ENCODE measurements around the gene PARD3. TPM values are rescaled to one million over a fixed set of nuclear protein-coding genes. Genes with fewer than 3 reads are reported as not detected.
"Not testable (repeated sequence)": the region's sequence is repeated elsewhere in the genome, so short reads cannot be mapped to it uniquely, and the experiment has no call there.

The PARD3 gene
- total RNA-seq, 1 experiment from 2014 or later, result 51.7 TPM

GRCh38 chr10:34397324-34397723, 417.8 kb downstream of the PARD3 start:
- DNase-seq (ENCODE audit: low read depth), result peak; percentile 79

- DNase-seq (ENCODE audit: low read depth), result no peak
Measured at GRCh38 chr10:34396663-34397062, 418.4 kb downstream of the PARD3 start.

- DNase-seq (ENCODE audit: low read depth), result peak; percentile 52
Measured at GRCh38 chr10:34392641-34393170, 422.4 kb downstream of the PARD3 start.

- not testable (repeated sequence) for DNase-seq (ENCODE audit: low read depth)
Measured at GRCh38 chr10:34391168-34391567, 423.9 kb downstream of the PARD3 start.

GRCh38 chr10:34389801-34390200, 425.3 kb downstream of the PARD3 start:
- no peak for DNase-seq (ENCODE audit: low read depth)

GRCh38 chr10:34386921-34387320, 428.2 kb downstream of the PARD3 start:
- no peak for DNase-seq (ENCODE audit: low read depth)

GRCh38 chr10:34384372-34384771, 430.7 kb downstream of the PARD3 start:
- no peak for DNase-seq (ENCODE audit: low read depth)

- DNase-seq (ENCODE audit: low read depth), result no peak
Measured at GRCh38 chr10:34382626-34383025, 432.5 kb downstream of the PARD3 start.

- no peak for DNase-seq (ENCODE audit: low read depth)
Measured at GRCh38 chr10:34380856-34381255, 434.2 kb downstream of the PARD3 start.

GRCh38 chr10:34378297-34378696, 436.8 kb downstream of the PARD3 start:
- no peak for DNase-seq (ENCODE audit: low read depth)

GRCh38 chr10:34377833-34378232, 437.3 kb downstream of the PARD3 start:
- DNase-seq (ENCODE audit: low read depth), result no peak

GRCh38 chr10:34374356-34375045, 440.6 kb downstream of the PARD3 start:
- DNase-seq (ENCODE audit: low read depth), result no peak

GRCh38 chr10:34373211-34373610, 441.9 kb downstream of the PARD3 start:
- no peak for DNase-seq (ENCODE audit: low read depth)

GRCh38 chr10:34372509-34372908, 442.6 kb downstream of the PARD3 start:
- DNase-seq (ENCODE audit: low read depth), result no peak

- DNase-seq (ENCODE audit: low read depth), result no peak
Measured at GRCh38 chr10:34370126-34370525, 445.0 kb downstream of the PARD3 start.

GRCh38 chr10:34369120-34369519, 446.0 kb downstream of the PARD3 start:
- DNase-seq (ENCODE audit: low read depth), result no peak

GRCh38 chr10:34364253-34365037, 450.7 kb downstream of the PARD3 start:
- DNase-seq (ENCODE audit: low read depth), result no peak

- no peak for DNase-seq (ENCODE audit: low read depth)
Measured at GRCh38 chr10:34360984-34361383, 454.1 kb downstream of the PARD3 start.

GRCh38 chr10:34359435-34359813, 455.7 kb downstream of the PARD3 start:
- DNase-seq (ENCODE audit: low read depth), result no peak

- DNase-seq (ENCODE audit: low read depth), result no peak
Measured at GRCh38 chr10:34358729-34359434, 456.2 kb downstream of the PARD3 start.

GRCh38 chr10:34356463-34356862, 458.6 kb downstream of the PARD3 start:
- no peak for DNase-seq (ENCODE audit: low read depth)

- DNase-seq (ENCODE audit: low read depth), result not testable (repeated sequence)
Measured at GRCh38 chr10:34353530-34353929, 461.6 kb downstream of the PARD3 start.
